ENCODE data around the gene GPX2.

The GPX2 gene

DNA sequence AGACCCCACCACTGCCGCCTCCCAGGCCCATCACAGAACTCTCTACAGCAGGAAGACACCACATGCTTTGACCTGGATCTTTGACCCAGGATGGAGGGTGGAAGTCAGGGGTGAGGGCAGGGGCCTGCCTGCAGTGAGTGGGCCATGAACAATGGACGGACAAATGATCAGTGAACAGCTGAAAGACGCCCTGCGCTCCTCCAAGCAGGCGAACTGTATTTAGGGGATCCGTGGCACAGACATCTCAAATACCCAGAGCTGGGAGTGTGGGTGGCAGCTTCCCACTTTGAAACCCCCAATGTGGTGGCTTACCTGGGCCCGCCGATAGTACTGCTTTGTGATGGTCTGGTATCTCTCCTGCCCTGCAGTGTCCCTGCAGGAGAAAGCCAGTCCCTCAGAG lies 8.7 kb upstream of the GPX2 start:
- H3K4me3 ChIP-seq (replicated peaks; ENCODE audit: insufficient read depth, low read length): no peak overlapping the region
- TF ChIP-seq POLR2AphosphoS5 (IDR thresholded peaks at IDR 0.05; ENCODE audit: low read depth) (no peak), SPI1 (IDR thresholded peaks at IDR 0.05; ENCODE audit: borderline replicate concordance, low read depth) (no peak), GABPA (IDR thresholded peaks at IDR 0.05; ENCODE audit: low read depth) (no peak)
- TF ChIP-seq, protein P1, sequence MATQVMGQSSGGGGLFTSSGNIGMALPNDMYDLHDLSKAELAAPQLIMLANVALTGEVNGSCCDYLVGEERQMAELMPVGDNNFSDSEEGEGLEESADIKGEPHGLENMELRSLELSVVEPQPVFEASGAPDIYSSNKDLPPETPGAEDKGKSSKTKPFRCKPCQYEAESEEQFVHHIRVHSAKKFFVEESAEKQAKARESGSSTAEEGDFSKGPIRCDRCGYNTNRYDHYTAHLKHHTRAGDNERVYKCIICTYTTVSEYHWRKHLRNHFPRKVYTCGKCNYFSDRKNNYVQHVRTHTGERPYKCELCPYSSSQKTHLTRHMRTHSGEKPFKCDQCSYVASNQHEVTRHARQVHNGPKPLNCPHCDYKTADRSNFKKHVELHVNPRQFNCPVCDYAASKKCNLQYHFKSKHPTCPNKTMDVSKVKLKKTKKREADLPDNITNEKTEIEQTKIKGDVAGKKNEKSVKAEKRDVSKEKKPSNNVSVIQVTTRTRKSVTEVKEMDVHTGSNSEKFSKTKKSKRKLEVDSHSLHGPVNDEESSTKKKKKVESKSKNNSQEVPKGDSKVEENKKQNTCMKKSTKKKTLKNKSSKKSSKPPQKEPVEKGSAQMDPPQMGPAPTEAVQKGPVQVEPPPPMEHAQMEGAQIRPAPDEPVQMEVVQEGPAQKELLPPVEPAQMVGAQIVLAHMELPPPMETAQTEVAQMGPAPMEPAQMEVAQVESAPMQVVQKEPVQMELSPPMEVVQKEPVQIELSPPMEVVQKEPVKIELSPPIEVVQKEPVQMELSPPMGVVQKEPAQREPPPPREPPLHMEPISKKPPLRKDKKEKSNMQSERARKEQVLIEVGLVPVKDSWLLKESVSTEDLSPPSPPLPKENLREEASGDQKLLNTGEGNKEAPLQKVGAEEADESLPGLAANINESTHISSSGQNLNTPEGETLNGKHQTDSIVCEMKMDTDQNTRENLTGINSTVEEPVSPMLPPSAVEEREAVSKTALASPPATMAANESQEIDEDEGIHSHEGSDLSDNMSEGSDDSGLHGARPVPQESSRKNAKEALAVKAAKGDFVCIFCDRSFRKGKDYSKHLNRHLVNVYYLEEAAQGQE (IDR thresholded peaks at IDR 0.05; ENCODE audit: insufficient replicate concordance, low read depth): no peak
- TF ChIP-seq, protein P2, sequence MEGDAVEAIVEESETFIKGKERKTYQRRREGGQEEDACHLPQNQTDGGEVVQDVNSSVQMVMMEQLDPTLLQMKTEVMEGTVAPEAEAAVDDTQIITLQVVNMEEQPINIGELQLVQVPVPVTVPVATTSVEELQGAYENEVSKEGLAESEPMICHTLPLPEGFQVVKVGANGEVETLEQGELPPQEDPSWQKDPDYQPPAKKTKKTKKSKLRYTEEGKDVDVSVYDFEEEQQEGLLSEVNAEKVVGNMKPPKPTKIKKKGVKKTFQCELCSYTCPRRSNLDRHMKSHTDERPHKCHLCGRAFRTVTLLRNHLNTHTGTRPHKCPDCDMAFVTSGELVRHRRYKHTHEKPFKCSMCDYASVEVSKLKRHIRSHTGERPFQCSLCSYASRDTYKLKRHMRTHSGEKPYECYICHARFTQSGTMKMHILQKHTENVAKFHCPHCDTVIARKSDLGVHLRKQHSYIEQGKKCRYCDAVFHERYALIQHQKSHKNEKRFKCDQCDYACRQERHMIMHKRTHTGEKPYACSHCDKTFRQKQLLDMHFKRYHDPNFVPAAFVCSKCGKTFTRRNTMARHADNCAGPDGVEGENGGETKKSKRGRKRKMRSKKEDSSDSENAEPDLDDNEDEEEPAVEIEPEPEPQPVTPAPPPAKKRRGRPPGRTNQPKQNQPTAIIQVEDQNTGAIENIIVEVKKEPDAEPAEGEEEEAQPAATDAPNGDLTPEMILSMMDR (IDR thresholded peaks at IDR 0.05; ENCODE audit: insufficient read depth, low read length): no peak
- H3K27me3 ChIP-seq (ENCODE audit: insufficient read depth, poor library complexity, severe bottlenecking): no peaks in the 10 kb centered on the region
- DNase-seq (ENCODE audit: low read depth in 1 of 2, low spot score in 1 of 2): no peak
- no peak overlapping the region for H3K27ac ChIP-seq (replicated peaks)

DNA sequence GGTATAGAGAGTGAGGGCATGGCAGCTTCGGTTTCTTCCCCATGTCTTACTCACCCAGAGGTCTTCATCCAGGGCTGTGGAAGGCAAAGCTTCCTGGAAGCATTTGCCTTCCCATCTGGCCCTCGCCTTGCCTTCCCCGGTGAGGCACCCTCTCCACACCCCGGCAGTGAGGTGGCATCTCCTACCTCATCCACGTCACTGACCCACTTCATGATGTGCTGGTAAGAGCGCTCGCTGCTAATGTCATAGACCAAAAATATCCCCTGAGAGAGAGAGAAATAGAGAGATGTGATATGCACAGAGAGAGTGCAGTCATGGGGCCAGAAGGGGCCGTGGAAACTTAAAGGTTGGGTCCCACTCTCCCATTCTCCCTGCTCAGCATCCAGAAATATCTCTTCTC lies 8.3 kb upstream of the GPX2 start:
- Histone ChIP-seq H3K27ac (replicated peaks) (no peak overlapping the region), H3K4me3 (replicated peaks; ENCODE audit: insufficient read depth, low read length) (no peak overlapping the region), H3K27me3 (ENCODE audit: insufficient read depth, poor library complexity, severe bottlenecking) (no peaks in the 10 kb centered on the region)
- TF ChIP-seq GABPA (IDR thresholded peaks at IDR 0.05; ENCODE audit: low read depth) (no peak), POLR2AphosphoS5 (IDR thresholded peaks at IDR 0.05; ENCODE audit: low read depth) (no peak), SPI1 (IDR thresholded peaks at IDR 0.05; ENCODE audit: borderline replicate concordance, low read depth) (no peak)
- TF ChIP-seq, protein P2 (IDR thresholded peaks at IDR 0.05; ENCODE audit: insufficient read depth, low read length): no peak
- TF ChIP-seq, protein P1 (IDR thresholded peaks at IDR 0.05; ENCODE audit: insufficient replicate concordance, low read depth): no peak
- DNase-seq (ENCODE audit: low read depth in 1 of 2, low spot score in 1 of 2): no peak

DNA sequence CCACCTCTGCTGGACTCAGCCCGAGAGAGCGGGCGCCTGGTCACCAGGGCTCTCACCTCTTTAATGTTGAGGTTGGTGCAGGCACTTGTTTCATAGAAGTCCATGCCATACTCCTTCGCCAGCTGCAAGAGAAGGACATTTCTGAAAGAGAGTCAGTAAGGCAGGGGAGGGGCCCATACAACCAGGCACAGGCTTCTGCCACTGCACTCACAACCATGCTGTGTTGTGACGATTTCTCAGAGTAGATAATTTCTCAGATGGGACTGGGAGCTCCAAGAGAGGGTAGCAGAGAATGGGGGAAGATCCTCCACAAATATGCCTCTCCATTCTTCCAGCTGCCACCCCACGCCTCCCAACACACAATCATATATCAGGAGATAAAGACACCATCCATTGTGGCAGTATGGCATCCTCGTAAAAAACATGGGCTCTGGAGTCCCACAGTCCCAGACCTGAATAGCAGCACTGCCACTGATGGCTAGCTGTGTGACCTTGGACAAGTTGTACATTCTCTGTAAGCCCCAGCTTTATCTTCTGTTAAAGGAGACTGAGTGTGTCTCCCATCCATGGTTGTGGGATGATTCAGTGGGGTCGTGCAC lies 6.2 kb upstream of the GPX2 start:
- DNase-seq (ENCODE audit: low read depth in 1 of 2, low spot score in 1 of 2): no peak
- no peak for TF ChIP-seq SPI1 (IDR thresholded peaks at IDR 0.05; ENCODE audit: borderline replicate concordance, low read depth)
- TF ChIP-seq, protein P1 (IDR thresholded peaks at IDR 0.05; ENCODE audit: insufficient replicate concordance, low read depth): no peak
- TF ChIP-seq GABPA (IDR thresholded peaks at IDR 0.05; ENCODE audit: low read depth): no peak
- no peak for TF ChIP-seq POLR2AphosphoS5 (IDR thresholded peaks at IDR 0.05; ENCODE audit: low read depth)
- TF ChIP-seq, protein P2 (IDR thresholded peaks at IDR 0.05; ENCODE audit: insufficient read depth, low read length): no peak
- no peak overlapping the region for H3K4me3 ChIP-seq (replicated peaks; ENCODE audit: insufficient read depth, low read length)
- H3K27ac ChIP-seq (replicated peaks): no peak overlapping the region
- H3K27me3 ChIP-seq (ENCODE audit: insufficient read depth, poor library complexity, severe bottlenecking): no peaks in the 10 kb centered on the region

Data from HL-60 (cell line).